A549 (cell line): Measurements from ENCODE around the gene GRIN2D. TPM values are rescaled to one million over a fixed set of nuclear protein-coding genes. Genes with fewer than 3 reads are reported as not detected.

Experiments used
- polyA plus RNA-seq, 4 experiments: library from polyadenylated mRNA; depleted of rRNA in 3 of 4; stranded (reverse); fragments of >200 nt; fragmentation: RNase III in 1 of 4; extraction: RNeasy Plus Mini Kit Qiagen cat#74134 plus additional on column Dnase treatment in 1 of 4; gene quantifications; 2 replicates in 3 of 4; 3 replicates in 1 of 4; pipeline ENCODE4 v1.2.3, GENCODE V29; 2011 to 2017

GRIN2D gene
- polyA plus RNA-seq, 2 of the 4 experiments (the other 2 are of a cell fraction): 2.6 to 6.3 TPM

Other genes with a start within 250 kb of the GRIN2D start
- 41.2 and 54.9 TPM in 2 replicates for gene LIG1, start 223.3 kb upstream of the GRIN2D start, polyA plus RNA-seq (2011; rRNA removed)
- 88.8 to 106 TPM (median 101 TPM) in 3 replicates for gene LIG1, start 223.3 kb upstream of the GRIN2D start, polyA plus RNA-seq (2017; fragmentation: RNase III; extraction: RNeasy Plus Mini Kit Qiagen cat#74134 plus additional on column Dnase treatment)
- gene ZSWIM9, start 223.0 kb upstream of the GRIN2D start, polyA plus RNA-seq (2011; rRNA removed): 0.97 and 1.2 TPM in 2 replicates
- 11.7 to 15.9 TPM (median 13.4 TPM) in 3 replicates for gene ZSWIM9, start 223.0 kb upstream of the GRIN2D start, polyA plus RNA-seq (2017; fragmentation: RNase III; extraction: RNeasy Plus Mini Kit Qiagen cat#74134 plus additional on column Dnase treatment)
- 27.4 and 34.7 TPM in 2 replicates for gene CARD8, start 137.8 kb upstream of the GRIN2D start, polyA plus RNA-seq (2011; rRNA removed)
- gene CARD8, start 137.8 kb upstream of the GRIN2D start, polyA plus RNA-seq (2017; fragmentation: RNase III; extraction: RNeasy Plus Mini Kit Qiagen cat#74134 plus additional on column Dnase treatment): 27.2 to 27.5 TPM (median 27.5 TPM) in 3 replicates
- 3.1 and 3.5 TPM in 2 replicates for gene ZNF114, start 123.6 kb upstream of the GRIN2D start, polyA plus RNA-seq (2011; rRNA removed)
- 4.3 to 5.6 TPM (median 4.6 TPM) in 3 replicates for gene ZNF114, start 123.6 kb upstream of the GRIN2D start, polyA plus RNA-seq (2017; fragmentation: RNase III; extraction: RNeasy Plus Mini Kit Qiagen cat#74134 plus additional on column Dnase treatment)
- 147 and 210 TPM in 2 replicates for gene EMP3, start 68.1 kb upstream of the GRIN2D start, polyA plus RNA-seq (2011; rRNA removed)
- gene EMP3, start 68.1 kb upstream of the GRIN2D start, polyA plus RNA-seq (2017; fragmentation: RNase III; extraction: RNeasy Plus Mini Kit Qiagen cat#74134 plus additional on column Dnase treatment): 564 to 580 TPM (median 566 TPM) in 3 replicates
- 7.4 and 7.6 TPM in 2 replicates for gene TMEM143, start 29.7 kb upstream of the GRIN2D start, polyA plus RNA-seq (2011; rRNA removed)
- gene TMEM143, start 29.7 kb upstream of the GRIN2D start, polyA plus RNA-seq (2017; fragmentation: RNase III; extraction: RNeasy Plus Mini Kit Qiagen cat#74134 plus additional on column Dnase treatment): 6.3 to 7.0 TPM (median 6.4 TPM) in 3 replicates
- 2.3 and 2.9 TPM in 2 replicates for gene SYNGR4, start 29.3 kb upstream of the GRIN2D start, polyA plus RNA-seq (2011; rRNA removed)
- 2.5 to 4.4 TPM (median 2.9 TPM) in 3 replicates for gene SYNGR4, start 29.3 kb upstream of the GRIN2D start, polyA plus RNA-seq (2017; fragmentation: RNase III; extraction: RNeasy Plus Mini Kit Qiagen cat#74134 plus additional on column Dnase treatment)
- gene KDELR1, start 2.1 kb upstream of the GRIN2D start, polyA plus RNA-seq (2011; rRNA removed): 200 and 270 TPM in 2 replicates
- 280 to 318 TPM (median 302 TPM) in 3 replicates for gene KDELR1, start 2.1 kb upstream of the GRIN2D start, polyA plus RNA-seq (2017; fragmentation: RNase III; extraction: RNeasy Plus Mini Kit Qiagen cat#74134 plus additional on column Dnase treatment)
- gene GRWD1, start 52.3 kb downstream of the GRIN2D start, polyA plus RNA-seq (2011; rRNA removed): 40.0 and 48.1 TPM in 2 replicates
- 82.1 to 87.0 TPM (median 84.2 TPM) in 3 replicates for gene GRWD1, start 52.3 kb downstream of the GRIN2D start, polyA plus RNA-seq (2017; fragmentation: RNase III; extraction: RNeasy Plus Mini Kit Qiagen cat#74134 plus additional on column Dnase treatment)
- 1.9 and 2.2 TPM in 2 replicates for gene KCNJ14, start 61.9 kb downstream of the GRIN2D start, polyA plus RNA-seq (2011; rRNA removed)
- gene KCNJ14, start 61.9 kb downstream of the GRIN2D start, polyA plus RNA-seq (2017; fragmentation: RNase III; extraction: RNeasy Plus Mini Kit Qiagen cat#74134 plus additional on column Dnase treatment): 1.3 to 1.4 TPM (median 1.3 TPM) in 3 replicates
- gene CYTH2, start 75.7 kb downstream of the GRIN2D start, polyA plus RNA-seq (2011; rRNA removed): 33.4 and 36.9 TPM in 2 replicates
- 42.3 to 55.4 TPM (median 50.5 TPM) in 3 replicates for gene CYTH2, start 75.7 kb downstream of the GRIN2D start, polyA plus RNA-seq (2017; fragmentation: RNase III; extraction: RNeasy Plus Mini Kit Qiagen cat#74134 plus additional on column Dnase treatment)
- 0.62 and 0.95 TPM in 2 replicates for gene LMTK3, start 118.2 kb downstream of the GRIN2D start, polyA plus RNA-seq (2011; rRNA removed)
- 4.6 to 6.1 TPM (median 5.6 TPM) in 3 replicates for gene LMTK3, start 118.2 kb downstream of the GRIN2D start, polyA plus RNA-seq (2017; fragmentation: RNase III; extraction: RNeasy Plus Mini Kit Qiagen cat#74134 plus additional on column Dnase treatment)
- gene SULT2B1, start 158.5 kb downstream of the GRIN2D start, polyA plus RNA-seq (2011; rRNA removed): 22.2 and 22.4 TPM in 2 replicates
- 30.1 to 36.5 TPM (median 34.3 TPM) in 3 replicates for gene SULT2B1, start 158.5 kb downstream of the GRIN2D start, polyA plus RNA-seq (2017; fragmentation: RNase III; extraction: RNeasy Plus Mini Kit Qiagen cat#74134 plus additional on column Dnase treatment)
- 0.08 and 0.09 TPM in 2 replicates for gene SPACA4, start 213.1 kb downstream of the GRIN2D start, polyA plus RNA-seq (2011; rRNA removed)
- gene SPACA4, start 213.1 kb downstream of the GRIN2D start, polyA plus RNA-seq (2017; fragmentation: RNase III; extraction: RNeasy Plus Mini Kit Qiagen cat#74134 plus additional on column Dnase treatment): 0.12 to 0.13 TPM in 2 of 3 replicates, not detected in the other
- 0.16 and 0.45 TPM in 2 replicates for gene FAM83E, start 221.4 kb downstream of the GRIN2D start, polyA plus RNA-seq (2011; rRNA removed)
- 0.24 to 0.45 TPM (median 0.41 TPM) in 3 replicates for gene FAM83E, start 221.4 kb downstream of the GRIN2D start, polyA plus RNA-seq (2017; fragmentation: RNase III; extraction: RNeasy Plus Mini Kit Qiagen cat#74134 plus additional on column Dnase treatment)
- gene RPL18, start 225.5 kb downstream of the GRIN2D start, polyA plus RNA-seq (2011; rRNA removed): 1,390 and 1,780 TPM in 2 replicates
- gene RPL18, start 225.5 kb downstream of the GRIN2D start, polyA plus RNA-seq (2017; fragmentation: RNase III; extraction: RNeasy Plus Mini Kit Qiagen cat#74134 plus additional on column Dnase treatment): 2,568 to 2,696 TPM (median 2,647 TPM) in 3 replicates
- gene SPHK2, start 225.8 kb downstream of the GRIN2D start, polyA plus RNA-seq (2011; rRNA removed): 5.5 and 6.1 TPM in 2 replicates
- gene SPHK2, start 225.8 kb downstream of the GRIN2D start, polyA plus RNA-seq (2017; fragmentation: RNase III; extraction: RNeasy Plus Mini Kit Qiagen cat#74134 plus additional on column Dnase treatment): 14.7 to 18.3 TPM (median 17.1 TPM) in 3 replicates
- gene DBP, start 243.7 kb downstream of the GRIN2D start, polyA plus RNA-seq (2011; rRNA removed): 1.8 and 2.5 TPM in 2 replicates
- 3.8 to 5.5 TPM (median 4.1 TPM) in 3 replicates for gene DBP, start 243.7 kb downstream of the GRIN2D start, polyA plus RNA-seq (2017; fragmentation: RNase III; extraction: RNeasy Plus Mini Kit Qiagen cat#74134 plus additional on column Dnase treatment)